Posterior cingulate gyrus (tissue), 11 donors: ENCODE results near the gene PTGER3.
"Not testable (repeated sequence)": the region's sequence is repeated elsewhere in the genome, so short reads cannot be mapped to it uniquely, and the experiment has no call there.

ENCODE experiments used
- DNase-seq, 10 donors: peaks; one replicate each; pipeline versions ENCODE4 v3.0.0 to v3.0.0-alpha.2; 2020 to 2021; ENCODE audit warnings: mixed read lengths in 3 of 10
- intact Hi-C: fragments of 100-400 bp; cut with DNase I; formaldehyde crosslinking; loops from one replicate; pipeline ENCODE4 v1.15.1; 2023

The PTGER3 gene

DNA sequence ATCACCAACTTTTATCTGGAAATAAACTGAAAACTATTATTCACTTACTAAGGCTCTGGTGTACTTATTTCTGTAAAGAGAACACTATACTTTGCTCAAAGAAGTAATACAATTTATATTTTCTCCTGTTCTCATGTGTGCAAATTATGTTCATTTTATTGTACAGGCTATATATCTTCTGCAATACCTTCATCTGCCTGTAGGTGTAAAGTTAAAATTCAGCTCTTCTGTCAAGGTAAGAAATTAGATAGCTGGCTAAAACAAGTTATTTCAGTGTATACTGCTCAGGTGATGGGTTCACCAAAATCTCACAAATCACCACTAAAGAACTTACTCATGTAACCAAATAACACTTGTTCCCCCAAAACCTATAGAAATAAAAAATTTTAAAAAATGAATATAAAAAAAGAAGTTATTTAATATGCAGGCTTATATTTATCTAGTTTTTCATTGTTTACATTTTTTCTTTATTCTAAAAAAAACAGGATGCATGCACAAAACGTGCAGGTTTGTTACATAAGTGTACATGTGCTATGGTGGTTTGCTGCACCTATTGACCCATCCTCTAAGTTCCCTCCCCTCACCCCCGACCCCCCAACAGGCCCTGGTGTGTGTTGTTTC is 81.5 kb downstream of the PTGER3 start:
- intact Hi-C loops: no loop called here

GRCh38 chr1:70963374-70963773 is 84.2 kb downstream of the PTGER3 start:
- DNase-seq: peak in 1 of 10 donors; percentile 59
- intact Hi-C loops: no loop called here

More for the DNA sequence above, 81.5 kb downstream of the PTGER3 start:
- DNase-seq: no peak

- intact Hi-C loops: no loop called here
- no peak for DNase-seq
Measured at GRCh38 chr1:70961374-70961975, 86.1 kb downstream of the PTGER3 start.

GRCh38 chr1:70948396-70949017 is 99.1 kb downstream of the PTGER3 start:
- intact Hi-C loops: no loop called here
- DNase-seq: no peak

DNA sequence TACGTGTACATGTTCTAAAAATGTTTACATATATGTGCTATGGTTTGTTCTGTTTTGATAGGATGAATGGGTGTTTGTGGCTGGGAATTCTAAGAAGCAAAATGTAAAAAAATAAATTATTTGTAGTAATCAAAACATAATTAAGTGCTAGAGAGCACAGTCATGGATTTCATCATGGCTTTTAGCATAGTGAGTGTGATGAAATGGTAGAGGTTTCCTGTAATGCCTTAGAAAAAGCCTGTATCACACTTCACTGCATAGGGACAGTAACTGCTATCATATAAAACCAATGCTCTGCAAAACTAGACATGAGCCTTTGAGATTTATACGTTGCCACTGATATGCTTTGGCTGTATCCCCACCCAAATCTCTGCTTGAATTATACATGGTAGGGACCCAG is 99.8 kb downstream of the PTGER3 start:
- intact Hi-C loops: no loop called here
- DNase-seq: no peak

- no peak for DNase-seq
- intact Hi-C loops: no loop called here
Measured at GRCh38 chr1:70945676-70946075, 101.9 kb downstream of the PTGER3 start.

GRCh38 chr1:70945251-70945650 is 102.4 kb downstream of the PTGER3 start:
- intact Hi-C loops: no loop called here
- no peak for DNase-seq

- DNase-seq: no peak
- intact Hi-C loops: no loop called here
Measured at GRCh38 chr1:70941563-70941962, 106.1 kb downstream of the PTGER3 start.

DNA sequence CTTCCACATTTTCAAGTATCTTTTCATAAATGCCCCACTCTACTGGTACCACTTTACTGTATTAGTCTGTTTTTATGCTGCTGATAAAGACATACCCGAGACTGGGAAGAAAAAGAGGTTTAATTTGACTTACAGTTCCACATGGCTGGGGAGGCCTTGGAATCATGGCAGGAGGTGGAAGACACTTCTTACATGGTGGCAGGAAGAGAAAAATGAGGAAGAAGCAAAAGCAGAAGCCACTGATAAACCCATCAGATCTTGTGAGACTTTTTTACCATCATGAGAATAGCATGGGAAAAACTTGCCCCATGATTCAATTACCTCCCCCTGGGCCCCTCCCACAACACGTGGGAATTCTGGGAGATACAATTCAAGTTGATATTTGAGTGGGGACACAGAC is 107.2 kb downstream of the PTGER3 start:
- DNase-seq, intact Hi-C loops: not testable (repeated sequence)

DNA sequence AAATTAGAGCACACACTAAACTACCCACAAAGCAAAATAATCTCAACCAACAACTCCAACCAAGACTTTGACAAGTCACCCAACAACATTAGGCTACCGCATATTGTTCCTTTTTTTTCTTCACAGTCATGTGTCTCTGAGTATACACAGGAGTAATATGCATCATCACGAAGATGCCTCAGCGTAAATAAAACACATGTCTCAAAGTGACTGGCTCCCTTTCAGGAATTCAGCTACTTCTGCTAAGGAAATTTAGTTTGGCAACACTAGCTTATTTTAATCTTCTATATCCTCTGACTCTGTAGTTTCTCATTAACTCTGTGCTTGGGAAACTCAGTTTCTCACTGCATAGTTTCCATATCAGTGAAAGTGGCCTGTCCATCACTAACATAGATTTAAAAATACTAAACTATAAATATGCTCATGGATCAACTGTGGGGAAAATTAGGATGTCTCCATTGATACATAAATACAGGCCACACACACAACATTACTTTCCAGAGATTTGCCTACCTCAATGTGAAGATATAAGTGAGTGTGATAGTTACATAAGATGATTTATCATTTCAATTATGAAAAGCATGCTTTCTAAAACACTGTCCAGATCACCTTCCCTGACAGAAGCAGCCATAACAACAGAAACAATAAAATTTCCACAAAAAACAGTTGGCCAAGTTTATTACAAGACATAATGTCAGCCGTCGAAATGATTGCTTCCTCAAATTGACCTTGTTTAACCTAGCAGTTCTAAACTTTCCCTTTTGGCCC is 113.2 kb downstream of the PTGER3 start:
- intact Hi-C loops: no loop called here
- DNase-seq: no peak

- intact Hi-C loops: no loop called here
- no peak for DNase-seq
Measured at GRCh38 chr1:70930062-70930461, 117.6 kb downstream of the PTGER3 start.

DNA sequence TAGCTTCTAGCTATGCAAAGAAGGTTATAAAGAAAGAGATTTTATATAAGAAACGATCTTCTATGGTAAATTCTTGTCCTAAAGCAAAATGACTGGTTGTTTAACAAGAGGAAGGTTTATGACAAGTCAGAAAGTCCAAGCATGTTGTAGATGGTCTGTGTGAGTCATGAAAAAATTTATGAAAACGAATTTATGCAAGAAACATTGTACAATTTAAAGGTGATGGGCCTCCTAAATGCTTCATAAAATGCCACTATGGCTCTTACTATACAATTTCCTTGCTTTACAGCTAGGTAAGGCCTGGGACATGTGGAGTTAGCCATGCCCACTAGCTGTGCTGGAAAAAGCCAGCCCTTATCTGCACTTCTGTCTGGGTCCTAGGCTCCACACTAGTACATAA is 125.4 kb downstream of the PTGER3 start:
- no peak for DNase-seq
- intact Hi-C loops: no loop called here
